ENCODE measurements around the gene NDUFA13.
A peak's percentile ranks its signal among the peaks of the same experiment; 100 is the strongest.

- TF ChIP-seq, protein P1, sequence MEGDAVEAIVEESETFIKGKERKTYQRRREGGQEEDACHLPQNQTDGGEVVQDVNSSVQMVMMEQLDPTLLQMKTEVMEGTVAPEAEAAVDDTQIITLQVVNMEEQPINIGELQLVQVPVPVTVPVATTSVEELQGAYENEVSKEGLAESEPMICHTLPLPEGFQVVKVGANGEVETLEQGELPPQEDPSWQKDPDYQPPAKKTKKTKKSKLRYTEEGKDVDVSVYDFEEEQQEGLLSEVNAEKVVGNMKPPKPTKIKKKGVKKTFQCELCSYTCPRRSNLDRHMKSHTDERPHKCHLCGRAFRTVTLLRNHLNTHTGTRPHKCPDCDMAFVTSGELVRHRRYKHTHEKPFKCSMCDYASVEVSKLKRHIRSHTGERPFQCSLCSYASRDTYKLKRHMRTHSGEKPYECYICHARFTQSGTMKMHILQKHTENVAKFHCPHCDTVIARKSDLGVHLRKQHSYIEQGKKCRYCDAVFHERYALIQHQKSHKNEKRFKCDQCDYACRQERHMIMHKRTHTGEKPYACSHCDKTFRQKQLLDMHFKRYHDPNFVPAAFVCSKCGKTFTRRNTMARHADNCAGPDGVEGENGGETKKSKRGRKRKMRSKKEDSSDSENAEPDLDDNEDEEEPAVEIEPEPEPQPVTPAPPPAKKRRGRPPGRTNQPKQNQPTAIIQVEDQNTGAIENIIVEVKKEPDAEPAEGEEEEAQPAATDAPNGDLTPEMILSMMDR (IDR thresholded peaks at IDR 0.05), result peak in 3 of 4 experiments; percentile 85 to 90 (median 89)
- TF ChIP-seq POLR2A (IDR thresholded peaks at IDR 0.05) (no peak), POLR2AphosphoS5 (IDR thresholded peaks at IDR 0.05) (peak; percentile 47), EP300 (IDR thresholded peaks at IDR 0.05) (no peak)
Measured at GRCh38 chr19:19490214-19490968, 25.6 kb upstream of the NDUFA13 start.

All from gastroesophageal sphincter (tissue), 3 donors.